ENCODE measurements around the gene RFT1. TPM values are rescaled to one million over a fixed set of nuclear protein-coding genes. Genes with fewer than 3 reads are reported as not detected.

The RFT1 gene
- total and polyA plus RNA-seq, 2 of the 13 experiments (the other 11 are each of a cell fraction or from before 2014, with no cell fraction given) = 23.2 to 37.0 TPM

- TF ChIP-seq, protein P1, sequence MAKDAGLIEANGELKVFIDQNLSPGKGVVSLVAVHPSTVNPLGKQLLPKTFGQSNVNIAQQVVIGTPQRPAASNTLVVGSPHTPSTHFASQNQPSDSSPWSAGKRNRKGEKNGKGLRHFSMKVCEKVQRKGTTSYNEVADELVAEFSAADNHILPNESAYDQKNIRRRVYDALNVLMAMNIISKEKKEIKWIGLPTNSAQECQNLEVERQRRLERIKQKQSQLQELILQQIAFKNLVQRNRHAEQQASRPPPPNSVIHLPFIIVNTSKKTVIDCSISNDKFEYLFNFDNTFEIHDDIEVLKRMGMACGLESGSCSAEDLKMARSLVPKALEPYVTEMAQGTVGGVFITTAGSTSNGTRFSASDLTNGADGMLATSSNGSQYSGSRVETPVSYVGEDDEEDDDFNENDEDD (CRISPR knock-in tag; IDR thresholded peaks at IDR 0.05; ENCODE audit: borderline replicate concordance) = no peak
- TF ChIP-seq, protein P2, sequence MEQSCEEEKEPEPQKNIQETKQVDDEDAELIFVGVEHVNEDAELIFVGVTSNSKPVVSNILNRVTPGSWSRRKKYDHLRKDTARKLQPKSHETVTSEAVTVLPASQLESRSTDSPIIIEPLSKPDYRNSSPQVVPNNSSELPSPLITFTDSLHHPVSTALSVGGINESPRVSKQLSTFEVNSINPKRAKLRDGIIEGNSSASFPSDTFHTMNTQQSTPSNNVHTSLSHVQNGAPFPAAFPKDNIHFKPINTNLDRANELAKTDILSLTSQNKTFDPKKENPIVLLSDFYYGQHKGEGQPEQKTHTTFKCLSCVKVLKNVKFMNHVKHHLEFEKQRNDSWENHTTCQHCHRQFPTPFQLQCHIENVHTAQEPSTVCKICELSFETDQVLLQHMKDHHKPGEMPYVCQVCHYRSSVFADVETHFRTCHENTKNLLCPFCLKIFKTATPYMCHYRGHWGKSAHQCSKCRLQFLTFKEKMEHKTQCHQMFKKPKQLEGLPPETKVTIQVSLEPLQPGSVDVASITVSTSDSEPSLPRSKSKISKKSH (CRISPR knock-in tag; IDR thresholded peaks at IDR 0.05; ENCODE audit: borderline replicate concordance) = no peak
- TF ChIP-seq NR2F2 (IDR thresholded peaks at IDR 0.05; ENCODE audit: borderline replicate concordance, low read depth) (no peak), MXI1 (IDR thresholded peaks at IDR 0.05; ENCODE audit: borderline replicate concordance, low read depth, low read length) (peak; percentile 35; the same call in 1 of the 3 replicates), PHF20 (CRISPR knock-in tag; IDR thresholded peaks at IDR 0.05) (no peak), ZFP82 (CRISPR knock-in tag; IDR thresholded peaks at IDR 0.05; ENCODE audit: borderline replicate concordance) (no peak), EEA1 (CRISPR knock-in tag; IDR thresholded peaks at IDR 0.05; ENCODE audit: borderline replicate concordance) (no peak), ZNF382 (CRISPR knock-in tag; IDR thresholded peaks at IDR 0.05; ENCODE audit: borderline replicate concordance) (no peak), CEBPZ (IDR thresholded peaks at IDR 0.05; ENCODE audit: low read length) (no peak), MED1 (CRISPR knock-in tag; IDR thresholded peaks at IDR 0.05) (peak; percentile 4; the same call in 1 of the 2 replicates), MAFK (conservative IDR thresholded peaks at IDR 0.05 in 1 of 2, IDR thresholded peaks at IDR 0.05 in 1 of 2; ENCODE audit: low read length in 2 of 2) (no peak), ZNF331 (CRISPR knock-in tag; IDR thresholded peaks at IDR 0.05) (0 out of 2 replicates have a peak, but pooled peaks have one; percentile 15), ZNF160 (CRISPR knock-in tag; IDR thresholded peaks at IDR 0.05) (no peak), ELF3 (CRISPR knock-in tag; IDR thresholded peaks at IDR 0.05) (no peak), SALL1 (CRISPR knock-in tag; IDR thresholded peaks at IDR 0.05) (peak; percentile 27; the same call in 1 of the 2 replicates), CC2D1A (CRISPR knock-in tag; IDR thresholded peaks at IDR 0.05) (no peak), ZNF292 (CRISPR knock-in tag; IDR thresholded peaks at IDR 0.05; ENCODE audit: borderline replicate concordance, low read depth) (no peak), ZNF781 (CRISPR knock-in tag; IDR thresholded peaks at IDR 0.05; ENCODE audit: borderline replicate concordance, not compliant biosample characterization) (no peak)
- TF ChIP-seq, protein P3, sequence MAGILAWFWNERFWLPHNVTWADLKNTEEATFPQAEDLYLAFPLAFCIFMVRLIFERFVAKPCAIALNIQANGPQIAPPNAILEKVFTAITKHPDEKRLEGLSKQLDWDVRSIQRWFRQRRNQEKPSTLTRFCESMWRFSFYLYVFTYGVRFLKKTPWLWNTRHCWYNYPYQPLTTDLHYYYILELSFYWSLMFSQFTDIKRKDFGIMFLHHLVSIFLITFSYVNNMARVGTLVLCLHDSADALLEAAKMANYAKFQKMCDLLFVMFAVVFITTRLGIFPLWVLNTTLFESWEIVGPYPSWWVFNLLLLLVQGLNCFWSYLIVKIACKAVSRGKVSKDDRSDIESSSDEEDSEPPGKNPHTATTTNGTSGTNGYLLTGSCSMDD (CRISPR knock-in tag; IDR thresholded peaks at IDR 0.05) = no peak
- TF ChIP-seq, protein P4, sequence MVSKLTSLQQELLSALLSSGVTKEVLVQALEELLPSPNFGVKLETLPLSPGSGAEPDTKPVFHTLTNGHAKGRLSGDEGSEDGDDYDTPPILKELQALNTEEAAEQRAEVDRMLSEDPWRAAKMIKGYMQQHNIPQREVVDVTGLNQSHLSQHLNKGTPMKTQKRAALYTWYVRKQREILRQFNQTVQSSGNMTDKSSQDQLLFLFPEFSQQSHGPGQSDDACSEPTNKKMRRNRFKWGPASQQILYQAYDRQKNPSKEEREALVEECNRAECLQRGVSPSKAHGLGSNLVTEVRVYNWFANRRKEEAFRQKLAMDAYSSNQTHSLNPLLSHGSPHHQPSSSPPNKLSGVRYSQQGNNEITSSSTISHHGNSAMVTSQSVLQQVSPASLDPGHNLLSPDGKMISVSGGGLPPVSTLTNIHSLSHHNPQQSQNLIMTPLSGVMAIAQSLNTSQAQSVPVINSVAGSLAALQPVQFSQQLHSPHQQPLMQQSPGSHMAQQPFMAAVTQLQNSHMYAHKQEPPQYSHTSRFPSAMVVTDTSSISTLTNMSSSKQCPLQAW (CRISPR knock-in tag; IDR thresholded peaks at IDR 0.05) = no peak
These were observed 2.1 kb upstream of the RFT1 start (continued) for GRCh38 chr3:53132347-53132746.
